GM18507 (cell line): ENCODE results near the gene KANSL1L.
A peak's percentile ranks its signal among the peaks of the same experiment; 100 is the strongest.
"Not testable (repeated sequence)": the region's sequence is repeated elsewhere in the genome, so short reads cannot be mapped to it uniquely, and the experiment has no call there.

Experiments used
- DNase-seq: peaks from one replicate; pipeline ENCODE4 v3.0.0; 2011; ENCODE audit warnings: low read depth; ENCODE audit not compliant: insufficient read length; ENCODE audit errors: extremely low spot score
- FAIRE-seq: peaks from 2 replicates; lab custom pipeline; 2011; peaks lifted over from hg19 to GRCh38; lab: Jason Lieb, UNC

KANSL1L gene

GRCh38 chr2:210181033-210181605, 9.9 kb upstream of the KANSL1L start:
- FAIRE-seq, DNase-seq: not testable (repeated sequence)

GRCh38 chr2:210180477-210180876, 9.3 kb upstream of the KANSL1L start:
- DNase-seq (no peak), FAIRE-seq (no peak)

DNA sequence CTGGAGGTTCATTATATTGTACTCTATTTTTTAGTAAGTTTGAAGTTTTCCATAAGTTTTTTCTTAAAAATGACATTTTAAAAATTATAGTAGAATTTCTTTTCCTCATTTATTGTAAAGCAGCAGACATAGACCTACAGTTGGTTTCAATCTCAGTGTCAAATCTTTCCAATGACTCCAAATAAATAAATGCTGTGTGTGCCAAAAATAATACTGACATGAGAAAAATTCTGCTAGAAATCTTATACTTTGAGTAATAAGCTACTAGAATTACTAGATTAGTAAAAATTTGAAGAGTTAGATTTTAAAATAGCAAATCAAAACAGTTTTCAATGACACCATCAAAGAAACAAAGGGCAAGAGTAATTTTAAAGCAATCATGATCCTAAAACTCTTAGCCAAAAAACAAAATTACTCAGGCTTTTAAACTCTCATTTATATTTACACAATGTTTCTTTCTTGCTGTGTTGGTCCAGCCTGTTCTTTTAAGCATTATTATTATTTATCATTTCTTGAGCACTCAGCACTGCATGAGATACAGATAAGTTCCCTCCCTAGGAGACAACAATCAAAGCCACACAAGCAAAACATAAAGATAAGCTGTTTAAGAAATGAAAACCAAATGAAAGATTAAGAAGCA, 8.3 kb upstream of the KANSL1L start:
- DNase-seq (no peak), FAIRE-seq (no peak)

- DNase-seq = no peak
- no peak for FAIRE-seq
Observed at GRCh38 chr2:210177769-210178168, 6.6 kb upstream of the KANSL1L start.

DNA sequence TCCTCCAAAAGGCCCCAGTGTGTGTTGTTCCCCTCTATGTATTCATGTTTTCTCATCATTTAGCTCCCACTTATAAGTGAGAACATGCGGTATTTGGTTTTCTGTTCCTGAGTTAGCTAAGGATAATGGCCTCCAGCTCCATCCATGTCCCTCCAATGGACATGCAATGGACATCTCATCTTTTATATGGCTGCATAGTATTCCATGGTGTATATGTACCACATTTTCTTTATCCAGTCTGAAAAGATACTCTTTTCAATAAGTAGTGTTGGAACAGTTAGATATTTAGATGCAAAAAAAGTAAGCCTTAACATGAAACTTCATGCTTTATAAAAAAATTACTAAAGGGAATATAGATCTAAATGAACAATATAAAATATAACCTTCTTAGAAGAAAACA, 5.9 kb upstream of the KANSL1L start:
- not testable (repeated sequence) for FAIRE-seq, DNase-seq

GRCh38 chr2:210174086-210174485, 2.9 kb upstream of the KANSL1L start:
- DNase-seq (no peak), FAIRE-seq (no peak)

GRCh38 chr2:210172219-210172575, 988 bp upstream of the KANSL1L start:
- FAIRE-seq = peak; percentile 60
- DNase-seq = no peak

DNA sequence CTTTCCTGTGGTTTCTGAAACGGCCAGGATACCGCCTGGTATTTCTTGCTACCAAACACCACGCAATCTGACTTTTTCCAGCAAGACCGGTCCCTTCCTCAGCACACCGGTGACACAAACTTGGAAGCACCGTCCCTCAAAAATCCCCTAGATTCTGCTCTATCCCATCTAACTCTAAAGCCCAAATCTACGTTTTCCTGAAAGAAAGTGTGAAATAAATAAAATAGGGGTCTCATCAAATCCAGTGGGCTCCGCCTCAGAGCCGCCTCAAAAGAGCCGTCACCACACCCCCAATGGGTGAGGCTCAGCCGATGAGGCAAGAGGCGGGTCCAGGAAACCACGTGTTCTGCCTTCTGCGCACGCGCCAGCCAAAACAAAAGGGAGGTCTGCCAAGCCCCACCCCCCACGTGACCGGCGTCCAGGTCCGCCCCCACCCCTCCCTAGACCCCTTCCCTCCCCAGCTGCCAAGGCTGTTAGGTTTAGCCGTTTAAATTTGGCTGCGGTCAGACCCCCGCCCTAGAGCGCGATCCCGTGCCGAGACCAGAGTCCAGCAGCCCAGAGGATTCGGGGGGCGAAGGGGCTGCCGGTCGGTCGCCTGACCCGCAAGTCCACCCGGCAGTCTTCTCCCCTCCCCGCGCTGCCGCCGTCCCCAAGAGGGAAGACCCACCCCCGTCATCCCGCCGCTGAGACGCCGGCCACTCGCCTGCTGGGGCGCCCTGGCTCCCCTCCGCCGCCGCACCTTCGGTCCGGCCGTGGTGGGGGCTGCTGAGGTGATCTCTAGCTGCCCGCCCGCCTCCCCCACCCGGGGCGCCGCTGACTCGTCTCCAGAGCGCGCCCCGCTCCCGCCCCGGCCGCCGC, 534 bp downstream of the KANSL1L start:
- FAIRE-seq = peak; percentile 98
- peak; percentile 85 for DNase-seq

- DNase-seq = no peak
- no peak for FAIRE-seq
Observed at GRCh38 chr2:210170196-210170445, 1.1 kb downstream of the KANSL1L start.

DNA sequence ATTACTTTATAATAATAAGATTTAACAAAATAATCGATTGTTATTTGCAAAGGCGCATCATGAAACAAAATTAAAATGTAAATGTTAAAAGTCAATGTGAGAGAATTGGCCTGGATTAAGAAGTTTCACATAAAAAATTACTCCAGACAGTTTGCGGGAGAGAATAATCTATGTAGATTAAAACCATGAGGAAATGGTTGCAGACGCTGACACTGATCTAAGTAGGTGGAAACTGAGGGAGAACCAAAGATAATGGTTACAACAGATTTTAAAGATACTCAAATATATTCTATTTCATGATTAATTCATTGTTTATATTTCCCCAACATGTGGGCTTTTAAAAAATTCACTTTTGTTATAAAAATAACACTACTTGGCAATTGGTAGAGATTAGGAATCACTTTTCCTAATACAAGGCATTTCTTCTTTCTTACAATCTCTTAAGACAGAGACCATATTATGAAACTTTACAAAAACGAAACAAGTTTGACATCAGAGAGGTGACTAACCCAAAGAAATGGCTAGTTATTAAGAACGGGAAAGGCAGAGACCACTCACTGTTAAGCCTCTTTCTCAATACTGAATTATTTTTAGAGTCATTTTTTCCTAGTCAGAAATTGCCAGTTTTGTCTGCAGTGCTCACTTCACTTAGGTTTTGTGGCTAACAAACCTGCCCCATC, 1.6 kb downstream of the KANSL1L start:
- DNase-seq = no peak
- FAIRE-seq = no peak

GRCh38 chr2:210167227-210167626, 4.0 kb downstream of the KANSL1L start:
- DNase-seq (no peak), FAIRE-seq (no peak)

DNA sequence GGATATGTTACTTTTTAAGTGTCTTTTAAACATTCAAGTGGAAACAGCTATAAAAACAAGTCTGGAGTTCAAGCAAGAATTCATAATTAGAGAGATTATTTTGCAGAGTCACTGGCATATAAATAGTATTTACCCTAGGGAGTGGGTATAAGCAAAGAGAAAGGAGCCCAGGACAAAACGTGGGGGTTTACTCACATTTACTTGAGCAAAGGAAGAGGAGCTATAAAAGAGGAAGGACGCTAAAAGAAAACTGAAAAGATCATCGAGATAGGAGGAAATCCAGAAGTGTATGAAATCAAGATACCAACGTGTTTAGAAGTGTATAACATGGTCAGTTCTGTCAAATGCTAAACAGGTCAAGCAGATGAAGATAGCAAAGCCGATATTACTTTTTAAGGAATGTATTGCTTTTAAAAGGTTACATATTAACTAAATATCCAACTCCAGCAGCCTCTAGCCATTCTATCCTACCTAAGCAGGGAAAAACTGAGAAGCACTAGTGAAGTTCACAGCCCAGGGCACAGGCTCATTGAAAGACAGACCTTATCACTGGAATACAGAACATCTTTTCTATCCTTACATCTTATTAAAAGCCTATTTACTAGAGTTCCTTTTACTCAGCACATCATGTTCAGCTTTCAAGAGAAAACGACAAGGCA, 8.6 kb downstream of the KANSL1L start:
- no peak for FAIRE-seq

DNA sequence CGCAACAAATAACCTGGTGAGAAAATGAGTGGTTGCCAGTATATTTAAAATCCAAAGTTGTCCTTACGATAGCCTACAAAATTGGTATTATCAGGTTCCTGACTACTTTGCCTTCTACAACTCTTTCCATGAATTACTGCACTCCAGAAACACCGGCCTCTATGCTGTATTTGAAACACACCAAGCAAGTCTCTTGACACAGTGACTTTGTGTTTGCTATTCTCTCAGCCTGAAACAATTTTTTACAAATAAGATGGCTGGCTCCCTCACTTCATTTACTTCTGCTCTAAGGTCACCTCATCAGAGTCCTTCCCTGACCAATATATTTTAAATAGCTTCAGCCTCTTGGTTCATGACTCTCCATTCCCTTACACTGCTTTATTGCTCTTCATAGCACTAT, 12.2 kb downstream of the KANSL1L start:
- no peak for DNase-seq
- no peak for FAIRE-seq

More for the DNA sequence above, 8.6 kb downstream of the KANSL1L start:
- DNase-seq = no peak

DNA sequence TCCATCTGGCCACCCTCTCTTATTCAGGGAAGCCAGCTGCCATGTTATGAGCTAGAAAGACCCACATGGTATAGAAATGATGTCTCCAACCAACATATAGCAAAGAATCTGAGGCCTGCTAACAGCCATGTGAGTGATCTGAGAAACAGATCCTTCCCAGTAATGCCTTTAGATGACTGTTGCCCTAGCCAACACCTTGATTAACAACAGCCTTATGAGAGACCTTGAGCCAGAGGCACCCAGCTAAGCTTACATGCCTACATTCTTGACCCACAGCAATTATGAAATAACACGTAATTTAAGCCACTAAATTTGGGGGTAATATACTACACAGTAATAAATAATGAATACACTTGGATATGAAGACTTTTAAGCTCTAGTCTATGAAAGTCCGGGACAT, 13.0 kb downstream of the KANSL1L start:
- FAIRE-seq = no peak

DNA sequence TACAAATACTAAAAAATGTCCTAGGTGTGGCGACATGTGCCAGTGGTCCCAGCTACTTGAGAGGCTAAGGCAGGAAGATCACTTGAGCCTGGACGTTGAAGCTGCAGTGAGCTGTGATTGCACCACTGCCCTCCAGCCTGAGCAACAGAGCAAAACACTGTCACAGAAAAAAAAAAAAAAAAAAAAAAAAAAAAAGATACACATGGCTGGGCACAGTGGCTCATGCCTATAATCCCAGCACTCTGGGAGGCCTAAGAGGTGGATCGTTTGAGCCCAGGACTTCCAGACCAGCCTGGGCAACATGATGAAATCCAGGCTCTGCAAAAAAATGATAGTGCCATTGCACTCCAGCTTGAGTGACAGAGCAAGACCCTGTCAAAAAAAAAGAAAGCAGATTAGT, 13.7 kb downstream of the KANSL1L start:
- no peak for FAIRE-seq
- DNase-seq = no peak

More for the DNA sequence above, 13.0 kb downstream of the KANSL1L start:
- DNase-seq = no peak

- no peak for DNase-seq
- no peak for FAIRE-seq
Observed at GRCh38 chr2:210147614-210148013, 23.6 kb downstream of the KANSL1L start.

GRCh38 chr2:210132239-210132638, 39.0 kb downstream of the KANSL1L start:
- FAIRE-seq (no peak), DNase-seq (no peak)

GRCh38 chr2:210128961-210129360, 42.2 kb downstream of the KANSL1L start:
- FAIRE-seq (no peak), DNase-seq (no peak)

- no peak for FAIRE-seq
- no peak for DNase-seq
Observed at GRCh38 chr2:210113614-210114235, 57.5 kb downstream of the KANSL1L start.

DNA sequence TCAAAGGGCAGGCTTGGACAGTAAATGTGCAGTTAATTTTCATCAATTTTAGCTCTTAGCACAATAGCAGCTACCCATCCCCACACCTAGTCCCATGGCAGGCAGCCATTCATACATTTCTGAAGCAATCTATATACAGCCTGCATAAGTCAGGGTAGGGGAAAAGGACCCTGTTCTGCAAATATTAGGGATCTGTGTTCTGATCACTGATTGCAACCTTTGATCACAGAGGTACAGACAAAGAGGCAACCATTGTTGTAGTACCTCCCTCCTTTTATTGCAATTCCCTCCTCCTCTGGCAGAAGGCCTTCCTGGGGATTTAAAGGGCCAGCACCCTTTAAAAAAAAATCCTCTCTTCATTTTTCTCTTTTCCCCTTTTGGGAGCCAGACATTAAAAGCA, 58.3 kb downstream of the KANSL1L start:
- FAIRE-seq (no peak), DNase-seq (no peak)
